ENCODE results near the gene ISY1. TPM values are rescaled to one million over a fixed set of nuclear protein-coding genes. Genes with fewer than 3 reads are reported as not detected.
"Not testable (repeated sequence)": the region's sequence is repeated elsewhere in the genome, so short reads cannot be mapped to it uniquely, and the experiment has no call there.

ISY1 gene
- total RNA-seq, 2 donors from 2014 or later: 59.3 to 70.9 TPM

- Mint-ChIP-seq H3K36me3 (ENCODE audit: low read depth) (peaks cover 44% of the 10 kb centered on the region), H3K27me3 (no peaks in the 10 kb centered on the region), H3K27ac (peak overlapping the region; percentile 28), H3K9me3 (no peaks in the 10 kb centered on the region), H3K4me1 (peaks cover 38% of the 10 kb centered on the region), H3K4me3 (no peak overlapping the region)
- no peak for ATAC-seq (replicated peaks)
Observed at GRCh38 chr3:129101370-129102138, 59.3 kb downstream of the ISY1 start.

- Mint-ChIP-seq H3K36me3 (ENCODE audit: low read depth) (peaks cover 48% of the 10 kb centered on the region), H3K27me3 (no peaks in the 10 kb centered on the region), H3K4me3 (no peak overlapping the region), H3K9me3 (no peaks in the 10 kb centered on the region), H3K4me1 (peaks cover 38% of the 10 kb centered on the region), H3K27ac (peak overlapping the region; percentile 37)
- ATAC-seq (replicated peaks): peak; percentile 52
Observed at GRCh38 chr3:129100274-129100673, 60.6 kb downstream of the ISY1 start.

DNA sequence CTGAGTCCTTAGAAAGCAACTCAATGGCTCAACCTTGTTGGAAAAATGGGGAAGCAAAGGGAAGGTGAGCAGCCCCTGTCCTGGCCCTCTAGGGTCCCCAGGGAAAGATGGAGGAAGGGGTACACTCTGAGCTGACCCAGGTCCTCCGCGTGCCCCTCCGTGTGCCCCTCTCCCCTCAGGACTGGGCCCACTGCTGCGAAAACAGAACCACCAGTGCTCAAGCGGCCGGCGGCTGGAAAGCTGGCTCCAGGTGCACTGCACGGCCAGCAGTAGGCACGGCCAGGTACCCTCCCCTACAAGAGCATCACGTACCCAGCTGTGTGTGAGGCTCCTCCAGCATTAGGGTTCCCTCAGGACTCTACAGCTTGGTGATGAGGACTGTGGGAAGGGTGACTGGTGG is 65.6 kb downstream of the ISY1 start:
- no peaks in the 10 kb centered on the region for H3K9me3 Mint-ChIP-seq
- H3K4me3 Mint-ChIP-seq: no peak overlapping the region
- H3K27ac Mint-ChIP-seq: no peak overlapping the region
- peaks cover 19% of the 10 kb centered on the region for H3K4me1 Mint-ChIP-seq
- H3K36me3 Mint-ChIP-seq (ENCODE audit: low read depth): peaks cover 74% of the 10 kb centered on the region
- ATAC-seq (replicated peaks): no peak
- no peaks in the 10 kb centered on the region for H3K27me3 Mint-ChIP-seq

- H3K4me1 Mint-ChIP-seq; H3K4me3 Mint-ChIP-seq; H3K9me3 Mint-ChIP-seq; H3K27me3 Mint-ChIP-seq; H3K27ac Mint-ChIP-seq; ATAC-seq (replicated peaks): not testable (repeated sequence)
- peaks cover 18% of the 10 kb centered on the region for H3K36me3 Mint-ChIP-seq (ENCODE audit: low read depth)
Observed at GRCh38 chr3:129088312-129088711, 72.6 kb downstream of the ISY1 start.

DNA sequence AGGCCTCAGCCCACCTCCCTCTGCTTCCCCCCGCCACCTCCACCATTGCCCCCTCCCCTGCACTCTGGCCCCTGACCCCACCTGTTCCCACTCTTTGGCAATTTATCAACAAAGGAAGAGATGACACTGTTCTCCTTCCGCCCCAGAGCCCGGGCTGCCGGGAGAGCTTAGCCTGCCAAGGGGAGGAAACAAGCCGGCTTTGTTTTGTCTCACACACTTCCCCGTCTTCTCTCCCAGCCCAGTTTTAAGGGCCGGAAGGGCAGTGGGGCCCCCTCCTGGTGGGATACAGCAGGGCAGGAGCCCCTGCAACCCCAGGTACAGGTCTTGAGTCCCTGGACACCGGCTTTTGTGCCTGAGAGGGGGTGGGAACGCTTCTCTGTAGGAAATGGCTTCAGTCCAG is 73.0 kb downstream of the ISY1 start:
- H3K9me3 Mint-ChIP-seq, H3K4me3 Mint-ChIP-seq, H3K27ac Mint-ChIP-seq, H3K4me1 Mint-ChIP-seq, H3K27me3 Mint-ChIP-seq: not testable (repeated sequence)
- peaks cover 14% of the 10 kb centered on the region for H3K36me3 Mint-ChIP-seq (ENCODE audit: low read depth)
- ATAC-seq (replicated peaks): peak; percentile 30

- Mint-ChIP-seq H3K4me3 (no peak overlapping the region), H3K27ac (no peak overlapping the region), H3K27me3 (no peaks in the 10 kb centered on the region), H3K4me1 (no peaks in the 10 kb centered on the region), H3K36me3 (ENCODE audit: low read depth) (peaks cover 11% of the 10 kb centered on the region), H3K9me3 (no peaks in the 10 kb centered on the region)
- no peak for ATAC-seq (replicated peaks)
Observed at GRCh38 chr3:129087138-129087702, 73.6 kb downstream of the ISY1 start.

GRCh38 chr3:129085818-129086217 is 75.0 kb downstream of the ISY1 start:
- H3K27me3 Mint-ChIP-seq: no peaks in the 10 kb centered on the region
- H3K36me3 Mint-ChIP-seq (ENCODE audit: low read depth): no peaks in the 10 kb centered on the region
- no peak for ATAC-seq (replicated peaks)
- H3K4me3 Mint-ChIP-seq: no peak overlapping the region
- no peaks in the 10 kb centered on the region for H3K9me3 Mint-ChIP-seq
- H3K4me1 Mint-ChIP-seq: peaks cover 3% of the 10 kb centered on the region
- peak overlapping the region; percentile 58 for H3K27ac Mint-ChIP-seq

GRCh38 chr3:129085165-129085715 is 75.6 kb downstream of the ISY1 start:
- ATAC-seq (replicated peaks): no peak
- H3K9me3 Mint-ChIP-seq: no peaks in the 10 kb centered on the region
- no peaks in the 10 kb centered on the region for H3K36me3 Mint-ChIP-seq (ENCODE audit: low read depth)
- H3K4me3 Mint-ChIP-seq: no peak overlapping the region
- peaks cover 3% of the 10 kb centered on the region for H3K4me1 Mint-ChIP-seq
- H3K27ac Mint-ChIP-seq: peak overlapping the region; percentile 58
- H3K27me3 Mint-ChIP-seq: no peaks in the 10 kb centered on the region

DNA sequence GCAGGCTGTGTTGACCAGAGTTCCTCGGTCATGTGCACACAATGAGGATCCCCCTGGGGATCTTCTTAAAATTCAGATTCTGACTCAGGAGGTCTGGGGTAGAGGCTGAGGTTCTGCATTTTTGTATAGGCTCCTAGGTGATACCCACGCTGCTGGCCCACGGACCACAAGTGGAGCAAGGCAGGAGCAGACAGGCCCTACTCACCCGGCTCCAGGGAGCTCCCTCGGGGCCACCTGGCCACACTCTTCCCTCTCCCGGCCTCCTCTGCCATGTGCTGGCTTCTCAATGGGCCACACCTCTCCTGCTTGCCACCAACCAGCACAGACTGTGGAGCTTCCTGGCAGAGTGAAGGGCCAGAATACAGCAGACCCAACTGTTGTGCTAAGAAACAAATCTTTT is 76.4 kb downstream of the ISY1 start:
- Mint-ChIP-seq H3K36me3 (ENCODE audit: low read depth) (no peaks in the 10 kb centered on the region), H3K27ac (no peak overlapping the region), H3K9me3 (no peaks in the 10 kb centered on the region), H3K4me1 (peaks cover 3% of the 10 kb centered on the region), H3K4me3 (no peak overlapping the region), H3K27me3 (no peaks in the 10 kb centered on the region)
- no peak for ATAC-seq (replicated peaks)

DNA sequence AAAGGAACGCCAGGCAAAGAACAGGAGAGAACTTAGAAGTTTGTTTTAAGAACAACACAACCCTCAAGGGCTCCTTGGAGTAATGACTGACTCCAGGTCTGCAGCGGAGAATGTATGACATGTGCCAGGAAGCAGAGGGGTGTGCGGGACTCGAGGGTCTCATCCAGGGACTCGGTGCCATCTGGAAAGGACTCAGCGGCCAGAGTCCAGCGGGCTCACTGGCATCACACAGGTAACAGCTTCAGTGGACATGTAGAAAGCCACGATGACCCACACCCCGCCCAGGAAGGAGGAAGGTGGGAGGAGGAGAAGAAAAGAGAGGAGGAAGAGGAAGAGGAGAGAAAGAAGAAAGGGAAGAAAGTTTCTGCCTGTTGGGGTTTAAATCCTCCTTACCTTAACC is 78.8 kb downstream of the ISY1 start:
- ATAC-seq (replicated peaks): no peak
- H3K27me3 Mint-ChIP-seq: no peaks in the 10 kb centered on the region
- no peak overlapping the region for H3K4me3 Mint-ChIP-seq
- peaks cover 3% of the 10 kb centered on the region for H3K4me1 Mint-ChIP-seq
- no peaks in the 10 kb centered on the region for H3K36me3 Mint-ChIP-seq (ENCODE audit: low read depth)
- peak overlapping the region; percentile 55 for H3K27ac Mint-ChIP-seq
- H3K9me3 Mint-ChIP-seq: no peaks in the 10 kb centered on the region

GRCh38 chr3:129081503-129081902 is 79.4 kb downstream of the ISY1 start:
- Mint-ChIP-seq H3K27me3 (no peaks in the 10 kb centered on the region), H3K4me1 (peaks cover 3% of the 10 kb centered on the region), H3K4me3 (no peak overlapping the region), H3K27ac (peak overlapping the region; percentile 55), H3K9me3 (no peaks in the 10 kb centered on the region), H3K36me3 (ENCODE audit: low read depth) (no peaks in the 10 kb centered on the region)
- no peak for ATAC-seq (replicated peaks)

- no peaks in the 10 kb centered on the region for H3K9me3 Mint-ChIP-seq
- no peak for ATAC-seq (replicated peaks)
- H3K4me1 Mint-ChIP-seq: peaks cover 3% of the 10 kb centered on the region
- H3K4me3 Mint-ChIP-seq: no peak overlapping the region
- H3K27me3 Mint-ChIP-seq: no peaks in the 10 kb centered on the region
- H3K36me3 Mint-ChIP-seq (ENCODE audit: low read depth): no peaks in the 10 kb centered on the region
- no peak overlapping the region for H3K27ac Mint-ChIP-seq
Observed at GRCh38 chr3:129078510-129078909, 82.4 kb downstream of the ISY1 start.
